ENCODE data around the gene ANK2. TPM values are rescaled to one million over a fixed set of nuclear protein-coding genes. Genes with fewer than 3 reads are reported as not detected.
"Not testable (repeated sequence)": the region's sequence is repeated elsewhere in the genome, so short reads cannot be mapped to it uniquely, and the experiment has no call there.

The ANK2 gene
- total RNA-seq, 1 donor from 2014 or later: 4.1 TPM

- DNase-seq (ENCODE audit: extremely low read depth, low read depth, low spot score): no peak
Measured at GRCh38 chr4:113181289-113182007, 132.0 kb downstream of the ANK2 start.

- DNase-seq (ENCODE audit: extremely low read depth, low read depth, low spot score): no peak
Measured at GRCh38 chr4:113183032-113183605, 133.7 kb downstream of the ANK2 start.

GRCh38 chr4:113186220-113186619 is 136.8 kb downstream of the ANK2 start:
- DNase-seq (ENCODE audit: extremely low read depth, low read depth, low spot score): not testable (repeated sequence)

GRCh38 chr4:113186913-113187312 is 137.5 kb downstream of the ANK2 start:
- no peak for DNase-seq (ENCODE audit: extremely low read depth, low read depth, low spot score)

GRCh38 chr4:113187358-113187757 is 137.9 kb downstream of the ANK2 start:
- no peak for DNase-seq (ENCODE audit: extremely low read depth, low read depth, low spot score)

GRCh38 chr4:113189546-113189945 is 140.1 kb downstream of the ANK2 start:
- DNase-seq (ENCODE audit: extremely low read depth, low read depth, low spot score): no peak

- DNase-seq (ENCODE audit: extremely low read depth, low read depth, low spot score): no peak
Measured at GRCh38 chr4:113209153-113209552, 159.7 kb downstream of the ANK2 start.

- no peak for DNase-seq (ENCODE audit: extremely low read depth, low read depth, low spot score)
Measured at GRCh38 chr4:113209652-113210320, 160.3 kb downstream of the ANK2 start.

- no peak for DNase-seq (ENCODE audit: extremely low read depth, low read depth, low spot score)
Measured at GRCh38 chr4:113212613-113213012, 163.2 kb downstream of the ANK2 start.

- no peak for DNase-seq (ENCODE audit: extremely low read depth, low read depth, low spot score)
Measured at GRCh38 chr4:113221990-113222389, 172.5 kb downstream of the ANK2 start.

GRCh38 chr4:113222471-113222870 is 173.0 kb downstream of the ANK2 start:
- DNase-seq (ENCODE audit: extremely low read depth, low read depth, low spot score): no peak

GRCh38 chr4:113223001-113223400 is 173.5 kb downstream of the ANK2 start:
- DNase-seq (ENCODE audit: extremely low read depth, low read depth, low spot score): no peak

GRCh38 chr4:113232194-113232593 is 182.7 kb downstream of the ANK2 start:
- DNase-seq (ENCODE audit: extremely low read depth, low read depth, low spot score): no peak

GRCh38 chr4:113236916-113237315 is 187.5 kb downstream of the ANK2 start:
- DNase-seq (ENCODE audit: extremely low read depth, low read depth, low spot score): no peak

GRCh38 chr4:113243312-113243711 is 193.9 kb downstream of the ANK2 start:
- no peak for DNase-seq (ENCODE audit: extremely low read depth, low read depth, low spot score)

- not testable (repeated sequence) for DNase-seq (ENCODE audit: extremely low read depth, low read depth, low spot score)
Measured at GRCh38 chr4:113244747-113245146, 195.3 kb downstream of the ANK2 start.

GRCh38 chr4:113248320-113248719 is 198.9 kb downstream of the ANK2 start:
- no peak for DNase-seq (ENCODE audit: extremely low read depth, low read depth, low spot score)

- DNase-seq (ENCODE audit: extremely low read depth, low read depth, low spot score): no peak
Measured at GRCh38 chr4:113255628-113256027, 206.2 kb downstream of the ANK2 start.

- no peak for DNase-seq (ENCODE audit: extremely low read depth, low read depth, low spot score)
Measured at GRCh38 chr4:113256946-113257345, 207.5 kb downstream of the ANK2 start.

- no peak for DNase-seq (ENCODE audit: extremely low read depth, low read depth, low spot score)
Measured at GRCh38 chr4:113260688-113261087, 211.2 kb downstream of the ANK2 start.

- DNase-seq (ENCODE audit: extremely low read depth, low read depth, low spot score): no peak
Measured at GRCh38 chr4:113263274-113263673, 213.8 kb downstream of the ANK2 start.

All from glomerular endothelial cell (primary cell).